SH-SY5Y (cell line): ENCODE results near the gene HCN4.

Experiments used
- GATA2 ChIP-seq: IDR thresholded peaks from 2 replicates; pipeline ENCODE4 v1.6.1; 2011; ENCODE audit warnings: mild to moderate bottlenecking, low read depth, low read length
- GATA3 ChIP-seq: IDR thresholded peaks from 2 replicates; pipeline ENCODE4 v1.6.1; 2011; ENCODE audit warnings: low read depth, mild to moderate bottlenecking, low read length, moderate library complexity

Gene HCN4

DNA sequence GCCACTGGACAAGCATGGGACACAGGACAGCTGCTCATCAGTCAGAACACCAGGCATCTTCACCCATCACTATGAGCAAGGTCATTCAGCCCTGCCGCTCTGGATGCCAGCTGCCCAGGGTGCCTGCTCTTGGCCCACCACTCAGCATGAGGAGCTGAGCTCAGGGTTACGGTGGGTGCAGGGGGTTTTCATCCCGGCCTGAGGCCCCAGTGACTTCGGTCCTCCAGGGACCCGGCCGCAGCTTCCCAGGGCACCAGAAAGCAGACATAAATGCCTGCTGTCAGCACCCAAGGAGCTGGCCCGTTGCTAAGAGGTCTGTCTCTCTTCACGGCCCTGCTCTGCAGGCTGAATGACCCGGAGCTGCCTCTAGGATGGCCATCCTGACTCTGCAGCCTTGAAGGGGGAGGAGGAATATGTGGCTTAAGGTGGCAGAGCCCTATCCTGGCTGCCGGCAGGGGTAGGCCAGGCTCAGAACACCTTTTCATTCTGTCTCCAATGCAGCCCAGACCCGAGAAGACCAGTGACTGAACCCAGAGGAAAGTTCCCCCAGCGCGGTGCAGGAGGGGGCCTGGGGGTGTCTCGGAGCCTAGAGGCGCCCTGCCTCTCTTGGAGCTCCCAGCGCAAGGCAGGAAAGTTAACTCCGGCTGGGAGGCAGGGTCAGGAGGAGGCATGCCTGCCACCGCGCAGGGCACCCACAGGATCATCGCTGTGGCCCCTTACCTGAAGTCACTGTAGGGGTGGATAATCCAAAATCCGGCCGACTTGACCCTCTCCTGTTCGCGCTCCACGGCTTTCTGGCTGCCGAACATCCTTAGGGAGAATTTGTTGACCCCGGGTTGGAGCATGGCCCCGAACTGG lies 1.8 kb downstream of the HCN4 start:
- no peak for TF ChIP-seq GATA3
- TF ChIP-seq GATA2: no peak

GRCh38 chr15:73364070-73364469 lies 4.7 kb downstream of the HCN4 start:
- TF ChIP-seq GATA3 (no peak), GATA2 (no peak)

- TF ChIP-seq GATA3 (no peak), GATA2 (no peak)
Measured at GRCh38 chr15:73362900-73363299, 5.9 kb downstream of the HCN4 start.

GRCh38 chr15:73361337-73361736 lies 7.4 kb downstream of the HCN4 start:
- no peak for TF ChIP-seq GATA2

DNA sequence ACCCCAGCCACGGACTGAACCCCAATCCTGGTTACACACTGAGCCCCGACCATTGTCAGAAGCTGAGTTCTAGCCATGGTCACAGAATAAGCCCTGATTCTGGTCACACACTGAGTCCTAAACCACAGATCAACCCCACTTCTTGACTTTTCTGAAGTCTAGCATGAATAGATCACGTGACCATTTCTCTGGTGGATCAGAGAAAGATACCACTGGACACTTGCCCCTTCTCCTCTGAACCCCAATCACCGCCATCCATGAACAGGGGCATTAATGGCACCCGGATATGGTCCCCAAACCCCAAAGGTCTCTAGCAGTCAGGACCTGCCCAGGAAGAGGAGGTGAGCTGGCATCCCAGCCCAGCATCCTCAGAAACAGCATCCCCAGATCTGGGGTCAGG lies 9.1 kb downstream of the HCN4 start:
- TF ChIP-seq GATA3: no peak
- no peak for TF ChIP-seq GATA2

- TF ChIP-seq GATA3: no peak
- no peak for TF ChIP-seq GATA2
Measured at GRCh38 chr15:73357999-73358665, 10.6 kb downstream of the HCN4 start.

GRCh38 chr15:73355612-73356265 lies 13.0 kb downstream of the HCN4 start:
- no peak for TF ChIP-seq GATA3
- TF ChIP-seq GATA2: no peak

- TF ChIP-seq GATA2 (no peak), GATA3 (no peak)
Measured at GRCh38 chr15:73354241-73354640, 14.5 kb downstream of the HCN4 start.

DNA sequence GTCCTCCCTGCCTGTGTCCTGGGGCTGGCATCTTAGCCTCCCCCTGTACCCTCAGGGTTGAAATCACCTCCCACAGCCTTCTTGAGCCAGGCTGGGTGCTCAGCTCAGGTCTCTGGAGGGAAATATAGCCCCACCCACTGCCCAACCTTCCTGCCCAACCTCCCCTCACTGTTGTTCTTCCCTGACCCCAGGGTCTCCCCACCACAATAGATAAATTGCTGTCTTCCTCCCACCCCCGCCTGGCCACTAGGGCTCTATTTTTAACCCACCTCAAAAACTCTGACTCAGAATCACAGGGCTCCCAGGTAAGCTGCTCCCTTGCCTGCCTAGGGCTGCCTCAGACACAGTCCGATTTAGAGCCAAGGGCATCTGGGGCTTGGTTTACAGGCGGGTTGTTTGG lies 15.0 kb downstream of the HCN4 start:
- no peak for TF ChIP-seq GATA2
- TF ChIP-seq GATA3: no peak

DNA sequence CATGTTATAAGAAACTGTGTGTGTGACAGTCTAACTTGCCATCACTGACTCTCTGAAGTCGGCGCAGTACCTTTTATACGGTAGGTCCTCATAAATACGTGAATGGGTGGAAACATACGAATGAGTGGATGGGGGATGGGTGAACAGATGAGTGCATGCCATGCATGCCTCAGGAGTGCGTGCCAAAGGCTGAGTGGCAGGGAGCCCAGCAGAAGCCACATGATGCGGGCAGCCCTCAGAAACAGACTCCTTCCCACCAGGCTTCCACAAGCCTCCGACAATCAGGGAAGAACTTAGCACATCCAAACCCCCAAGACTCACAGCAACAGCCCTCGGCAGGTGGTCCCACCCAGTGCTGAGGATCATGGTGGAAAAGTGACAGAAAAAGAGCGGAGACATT lies 16.7 kb downstream of the HCN4 start:
- TF ChIP-seq GATA3 (no peak), GATA2 (no peak)

DNA sequence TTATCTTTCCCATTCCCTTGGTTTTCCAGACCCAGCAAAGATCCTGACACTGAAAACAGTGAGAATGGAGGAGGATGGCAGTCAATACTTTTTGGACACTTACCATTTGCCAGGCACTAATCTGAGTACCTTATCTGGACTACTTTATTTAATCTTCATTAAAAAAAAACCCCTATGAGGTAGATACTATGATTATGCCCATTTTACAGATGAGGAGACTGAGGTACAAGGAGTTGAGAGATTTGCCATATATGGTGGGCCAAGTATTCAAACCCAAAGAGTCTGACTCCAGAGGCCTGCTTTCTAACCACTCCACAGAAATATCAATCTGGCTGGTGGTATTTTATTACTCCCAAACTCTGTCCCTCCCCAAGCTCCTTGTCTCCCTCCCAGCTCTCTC lies 19.6 kb downstream of the HCN4 start:
- TF ChIP-seq GATA3 (no peak), GATA2 (no peak)

DNA sequence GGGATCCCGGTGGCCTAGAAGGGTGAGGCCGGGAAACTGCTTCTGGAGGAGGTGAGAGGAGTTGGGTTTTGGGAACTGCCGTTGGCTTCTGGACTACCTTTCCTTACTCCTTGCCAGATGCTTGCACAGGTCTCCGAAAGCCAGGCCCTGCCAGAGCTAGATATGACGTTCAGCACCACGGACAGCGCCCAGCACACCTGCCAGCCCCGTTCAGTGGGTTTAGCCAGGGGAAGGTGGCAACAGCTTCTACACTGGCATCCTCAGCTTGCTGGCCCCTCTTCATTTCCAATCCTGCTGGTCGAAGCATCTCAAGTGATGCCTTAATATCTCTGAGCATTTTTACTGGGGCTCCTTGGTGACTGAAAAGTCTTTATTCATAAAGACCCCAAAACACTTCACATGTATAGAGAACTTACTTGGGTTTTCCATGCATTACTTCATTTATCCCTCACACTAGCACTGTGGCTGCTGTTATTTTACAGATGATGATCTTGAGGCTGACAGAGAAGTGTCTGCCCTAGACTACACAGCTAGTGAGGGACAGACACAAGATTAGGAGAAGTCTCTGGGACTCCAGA lies 21.9 kb downstream of the HCN4 start:
- TF ChIP-seq GATA3 (no peak), GATA2 (no peak)

GRCh38 chr15:73345658-73346057 lies 23.1 kb downstream of the HCN4 start:
- TF ChIP-seq GATA3 (no peak), GATA2 (no peak)

DNA sequence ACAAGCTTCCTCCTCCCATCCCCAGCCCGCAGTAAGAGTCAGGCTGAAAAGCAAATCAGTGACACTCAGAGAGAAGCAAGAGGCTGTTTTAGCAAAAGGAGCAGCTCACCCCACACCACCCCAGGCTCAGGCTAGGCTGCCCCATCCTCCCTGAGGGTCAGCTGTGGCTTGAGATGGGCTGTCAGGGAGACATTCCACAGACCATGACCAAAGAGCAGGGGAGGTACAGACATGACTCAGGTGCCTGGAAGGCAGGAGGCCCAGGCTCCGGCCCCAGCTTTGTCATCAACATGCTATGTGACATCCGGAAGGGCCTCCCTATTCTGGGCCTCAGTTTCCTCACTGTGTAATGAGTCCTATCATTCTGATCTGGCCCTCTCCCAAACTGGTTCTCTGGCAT lies 24.7 kb downstream of the HCN4 start:
- TF ChIP-seq GATA2 (no peak), GATA3 (no peak)

DNA sequence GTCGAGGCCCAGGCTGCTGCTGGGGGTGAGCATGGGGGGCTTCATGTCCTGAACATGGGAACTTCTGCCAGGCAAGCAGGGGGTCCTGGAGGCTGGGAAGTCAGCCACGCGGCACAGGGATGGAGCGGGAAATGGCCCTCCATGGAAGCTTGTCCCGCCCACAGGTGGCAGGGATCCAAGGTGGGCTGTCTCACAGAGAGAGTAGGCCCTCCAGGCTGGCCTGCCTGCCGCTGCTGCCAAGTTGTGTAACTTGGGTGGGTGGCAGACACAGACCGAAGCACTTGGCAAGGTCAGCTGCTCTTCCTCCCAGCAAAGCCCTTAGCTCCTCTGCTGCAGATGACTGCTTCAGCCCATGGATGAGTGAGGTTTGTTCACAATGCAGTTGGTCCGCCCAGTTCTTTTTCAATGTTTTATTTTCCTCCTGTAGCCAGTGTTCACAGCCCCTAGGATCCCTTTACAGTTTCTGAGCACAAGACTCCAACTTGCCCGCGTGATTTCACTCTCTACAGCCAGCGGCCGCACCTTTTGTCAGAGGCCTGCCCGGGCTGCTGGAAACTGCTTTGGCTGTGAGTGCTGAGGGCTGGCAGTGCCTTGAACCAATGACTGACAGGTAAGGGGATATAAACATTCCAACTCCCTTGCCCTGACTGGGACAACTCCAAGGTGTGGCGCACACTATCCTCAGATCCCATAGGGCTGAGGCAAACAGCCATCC lies 26.7 kb downstream of the HCN4 start:
- TF ChIP-seq GATA3: no peak
- no peak for TF ChIP-seq GATA2
